Urothelium cell line (cell line): Measurements from ENCODE around the gene RIOK3.
"Not testable (repeated sequence)": the region's sequence is repeated elsewhere in the genome, so short reads cannot be mapped to it uniquely, and the experiment has no call there.

Experiments used
- DNase-seq: peaks from one replicate; pipeline ENCODE4 v3.0.0; 2011; ENCODE audit warnings: low spot score, mixed read lengths
- FAIRE-seq: peaks from 2 replicates; lab custom pipeline; 2011; peaks lifted over from hg19 to GRCh38; lab: Jason Lieb, UNC

The RIOK3 gene

GRCh38 chr18:23450022-23450421, 3.1 kb upstream of the RIOK3 start:
- DNase-seq (no peak), FAIRE-seq (no peak)

- no peak for DNase-seq
- no peak for FAIRE-seq
Measured at GRCh38 chr18:23451011-23451410, 2.1 kb upstream of the RIOK3 start.

GRCh38 chr18:23451491-23451890, 1.6 kb upstream of the RIOK3 start:
- no peak for FAIRE-seq
- no peak for DNase-seq

- FAIRE-seq (no peak), DNase-seq (no peak)
Measured at GRCh38 chr18:23452347-23452727, 750 bp upstream of the RIOK3 start.

- FAIRE-seq (no peak), DNase-seq (no peak)
Measured at GRCh38 chr18:23453680-23454058, 582 bp downstream of the RIOK3 start.

GRCh38 chr18:23456835-23457234, 3.7 kb downstream of the RIOK3 start:
- FAIRE-seq (no peak), DNase-seq (no peak)

GRCh38 chr18:23458830-23459529, 5.9 kb downstream of the RIOK3 start:
- DNase-seq (no peak), FAIRE-seq (no peak)

GRCh38 chr18:23459530-23459921, 6.4 kb downstream of the RIOK3 start:
- FAIRE-seq = no peak
- no peak for DNase-seq

- FAIRE-seq = no peak
- no peak for DNase-seq
Measured at GRCh38 chr18:23460285-23461273, 7.5 kb downstream of the RIOK3 start.

- DNase-seq (no peak), FAIRE-seq (no peak)
Measured at GRCh38 chr18:23462876-23463275, 9.8 kb downstream of the RIOK3 start.

GRCh38 chr18:23468753-23469459, 15.8 kb downstream of the RIOK3 start:
- no peak for FAIRE-seq
- DNase-seq = no peak

GRCh38 chr18:23470620-23471387, 17.7 kb downstream of the RIOK3 start:
- DNase-seq = no peak
- FAIRE-seq = no peak

GRCh38 chr18:23471486-23471885, 18.4 kb downstream of the RIOK3 start:
- DNase-seq (no peak), FAIRE-seq (no peak)

GRCh38 chr18:23479829-23480505, 26.9 kb downstream of the RIOK3 start:
- no peak for FAIRE-seq

GRCh38 chr18:23484561-23485182, 31.6 kb downstream of the RIOK3 start:
- DNase-seq = no peak
- FAIRE-seq = no peak

More at GRCh38 chr18:23479829-23480505, 26.9 kb downstream of the RIOK3 start:
- no peak for DNase-seq

- DNase-seq (no peak), FAIRE-seq (no peak)
Measured at GRCh38 chr18:23485386-23485785, 32.3 kb downstream of the RIOK3 start.

- no peak for FAIRE-seq
- DNase-seq = no peak
Measured at GRCh38 chr18:23487738-23488570, 34.9 kb downstream of the RIOK3 start.

GRCh38 chr18:23489586-23489985, 36.5 kb downstream of the RIOK3 start:
- FAIRE-seq, DNase-seq: not testable (repeated sequence)

GRCh38 chr18:23493654-23494053, 40.6 kb downstream of the RIOK3 start:
- FAIRE-seq (no peak), DNase-seq (no peak)
